MM.1S (cell line): Measurements from ENCODE around the gene IL17C.

Experiments used
- DNase-seq: peaks from one replicate; pipeline ENCODE4 v3.0.0-alpha.2; 2015
- H2AFZ ChIP-seq: fragments of 300-600 bp; sonication (generic); 2 replicates; pipeline ENCODE4 v1.6.0; 2016; ENCODE audit warnings: antibody characterized with exemption, low read length
- H3F3A ChIP-seq: fragments of 300-600 bp; sonication (generic); 2 replicates; pipeline ENCODE4 v1.6.1; 2016; ENCODE audit warnings: mild to moderate bottlenecking, antibody characterized with exemption, low read length, moderate library complexity, mixed read lengths; ENCODE audit not compliant: insufficient read depth
- H3K27ac ChIP-seq: fragments of 300-600 bp; sonication (generic); 2 replicates; pipeline ENCODE4 v1.5.1; 2016; ENCODE audit warnings: mild to moderate bottlenecking, low read length
- H3K27me3 ChIP-seq: fragments of 300-600 bp; sonication (generic); replicated peaks from 2 replicates; pipeline ENCODE4 v1.6.0; 2016; ENCODE audit warnings: low read length; ENCODE audit not compliant: insufficient read depth
- H3K36me3 ChIP-seq: fragments of 300-600 bp; sonication (generic); replicated peaks from 2 replicates; pipeline ENCODE4 v1.6.1; 2016; ENCODE audit warnings: mild to moderate bottlenecking, low read length, mixed read lengths; ENCODE audit not compliant: insufficient read depth
- H3K4me1 ChIP-seq: fragments of 300-600 bp; sonication (generic); 2 replicates; pipeline ENCODE4 v1.6.1; 2016; ENCODE audit warnings: low read length, mixed read lengths
- H3K4me2 ChIP-seq: fragments of 300-600 bp; sonication (generic); 2 replicates; pipeline ENCODE4 v1.6.0; 2016; ENCODE audit warnings: low read depth, low read length
- H3K4me3 ChIP-seq: fragments of 300-600 bp; sonication (generic); 2 replicates; pipeline ENCODE4 v1.5.1; 2016; ENCODE audit warnings: low read length, mixed read lengths
- H3K79me2 ChIP-seq: fragments of 300-600 bp; sonication (generic); 2 replicates; pipeline ENCODE4 v1.6.1; 2016; ENCODE audit warnings: mixed run types, low read length, mixed read lengths
- H3K9ac ChIP-seq: fragments of 300-600 bp; sonication (generic); 2 replicates; pipeline ENCODE4 v1.6.1; 2016; ENCODE audit warnings: low read length, mixed read lengths
- H3K9me2 ChIP-seq: fragments of 300-600 bp; sonication (generic); replicated peaks from 2 replicates; pipeline ENCODE4 v1.6.1; 2016; ENCODE audit warnings: mild to moderate bottlenecking, low read length, mixed read lengths; ENCODE audit not compliant: insufficient read depth
- H3K9me3 ChIP-seq: fragments of 300-600 bp; sonication (generic); replicated peaks from 2 replicates; pipeline ENCODE4 v1.6.1; 2016; ENCODE audit warnings: mild to moderate bottlenecking, low read length, mixed read lengths; ENCODE audit not compliant: insufficient read depth
- H4K20me1 ChIP-seq: fragments of 300-600 bp; sonication (generic); 2 replicates; pipeline ENCODE4 v1.6.1; 2016; ENCODE audit warnings: mild to moderate bottlenecking, low read length, moderate library complexity, mixed read lengths; ENCODE audit not compliant: insufficient read depth
- EZH2 ChIP-seq: fragments of 300-600 bp; sonication (generic); optimal IDR thresholded peaks from 2 replicates; pipeline ENCODE3; 2017; ENCODE audit warnings: low read depth, mild to moderate bottlenecking, antibody characterized with exemption, low read length, mixed read lengths
- EZH2phosphoT487 ChIP-seq: fragments of 300-600 bp; sonication (generic); IDR thresholded peaks from 2 replicates; pipeline ENCODE4 v1.6.1; 2018; ENCODE audit warnings: antibody characterized with exemption, low read length
- TF ChIP-seq, protein P1 (sequence below): fragments of 300-600 bp; sonication (generic); IDR thresholded peaks from 2 replicates; pipeline ENCODE4 v1.5.1; 2016; ENCODE audit warnings: antibody characterized with exemption, low read length, mixed read lengths

IL17C gene

GRCh38 chr16:88624977-88625576, 13.3 kb upstream of the IL17C start:
- Histone ChIP-seq H3K27ac (no peak overlapping the region), H3K79me2 (no peaks in the 10 kb centered on the region), H3K27me3 (no peaks in the 10 kb centered on the region), H3F3A (no peaks in the 10 kb centered on the region), H3K4me2 (no peak overlapping the region), H3K4me3 (no peak overlapping the region), H3K9ac (no peak overlapping the region), H3K9me2 (no peaks in the 10 kb centered on the region), H3K9me3 (no peaks in the 10 kb centered on the region), H4K20me1 (no peaks in the 10 kb centered on the region), H3K36me3 (no peaks in the 10 kb centered on the region), H3K4me1 (no peaks in the 10 kb centered on the region), H2AFZ (no peak overlapping the region)
- no peak for DNase-seq
- TF ChIP-seq EZH2phosphoT487, result no peak
- TF ChIP-seq EZH2, result no peak
- TF ChIP-seq, protein P1, sequence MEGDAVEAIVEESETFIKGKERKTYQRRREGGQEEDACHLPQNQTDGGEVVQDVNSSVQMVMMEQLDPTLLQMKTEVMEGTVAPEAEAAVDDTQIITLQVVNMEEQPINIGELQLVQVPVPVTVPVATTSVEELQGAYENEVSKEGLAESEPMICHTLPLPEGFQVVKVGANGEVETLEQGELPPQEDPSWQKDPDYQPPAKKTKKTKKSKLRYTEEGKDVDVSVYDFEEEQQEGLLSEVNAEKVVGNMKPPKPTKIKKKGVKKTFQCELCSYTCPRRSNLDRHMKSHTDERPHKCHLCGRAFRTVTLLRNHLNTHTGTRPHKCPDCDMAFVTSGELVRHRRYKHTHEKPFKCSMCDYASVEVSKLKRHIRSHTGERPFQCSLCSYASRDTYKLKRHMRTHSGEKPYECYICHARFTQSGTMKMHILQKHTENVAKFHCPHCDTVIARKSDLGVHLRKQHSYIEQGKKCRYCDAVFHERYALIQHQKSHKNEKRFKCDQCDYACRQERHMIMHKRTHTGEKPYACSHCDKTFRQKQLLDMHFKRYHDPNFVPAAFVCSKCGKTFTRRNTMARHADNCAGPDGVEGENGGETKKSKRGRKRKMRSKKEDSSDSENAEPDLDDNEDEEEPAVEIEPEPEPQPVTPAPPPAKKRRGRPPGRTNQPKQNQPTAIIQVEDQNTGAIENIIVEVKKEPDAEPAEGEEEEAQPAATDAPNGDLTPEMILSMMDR, result no peak

DNA sequence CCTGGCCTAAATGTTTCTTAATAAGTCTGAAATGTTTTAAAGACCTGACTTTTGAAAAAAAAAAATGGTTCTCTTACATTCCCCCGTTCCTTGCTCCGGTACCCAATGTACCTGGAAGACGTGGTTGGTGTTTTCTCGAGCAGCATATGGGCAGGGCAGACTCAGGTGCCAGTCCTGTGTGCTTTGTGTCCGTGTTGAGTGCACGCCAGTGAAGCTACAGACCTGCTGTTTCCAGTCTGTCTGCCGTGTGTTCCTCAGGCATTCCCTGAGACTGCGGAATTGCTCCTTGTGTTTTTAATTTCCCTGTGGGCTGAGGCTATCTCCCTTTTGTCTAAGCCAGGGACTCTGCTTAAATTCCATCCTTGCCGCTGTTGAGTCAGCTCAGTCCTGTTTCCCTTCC, 11.7 kb upstream of the IL17C start:
- Histone ChIP-seq H3K36me3 (no peaks in the 10 kb centered on the region), H3K4me1 (no peaks in the 10 kb centered on the region), H3K9ac (no peak overlapping the region), H2AFZ (no peak overlapping the region), H3K4me3 (no peak overlapping the region), H3K9me3 (no peaks in the 10 kb centered on the region), H3F3A (no peaks in the 10 kb centered on the region), H3K79me2 (no peaks in the 10 kb centered on the region), H3K27me3 (no peaks in the 10 kb centered on the region), H3K4me2 (no peak overlapping the region), H3K27ac (no peak overlapping the region), H3K9me2 (no peaks in the 10 kb centered on the region), H4K20me1 (no peaks in the 10 kb centered on the region)
- no peak for DNase-seq
- TF ChIP-seq, protein P1, result no peak
- TF ChIP-seq EZH2phosphoT487 (no peak), EZH2 (no peak)

DNA sequence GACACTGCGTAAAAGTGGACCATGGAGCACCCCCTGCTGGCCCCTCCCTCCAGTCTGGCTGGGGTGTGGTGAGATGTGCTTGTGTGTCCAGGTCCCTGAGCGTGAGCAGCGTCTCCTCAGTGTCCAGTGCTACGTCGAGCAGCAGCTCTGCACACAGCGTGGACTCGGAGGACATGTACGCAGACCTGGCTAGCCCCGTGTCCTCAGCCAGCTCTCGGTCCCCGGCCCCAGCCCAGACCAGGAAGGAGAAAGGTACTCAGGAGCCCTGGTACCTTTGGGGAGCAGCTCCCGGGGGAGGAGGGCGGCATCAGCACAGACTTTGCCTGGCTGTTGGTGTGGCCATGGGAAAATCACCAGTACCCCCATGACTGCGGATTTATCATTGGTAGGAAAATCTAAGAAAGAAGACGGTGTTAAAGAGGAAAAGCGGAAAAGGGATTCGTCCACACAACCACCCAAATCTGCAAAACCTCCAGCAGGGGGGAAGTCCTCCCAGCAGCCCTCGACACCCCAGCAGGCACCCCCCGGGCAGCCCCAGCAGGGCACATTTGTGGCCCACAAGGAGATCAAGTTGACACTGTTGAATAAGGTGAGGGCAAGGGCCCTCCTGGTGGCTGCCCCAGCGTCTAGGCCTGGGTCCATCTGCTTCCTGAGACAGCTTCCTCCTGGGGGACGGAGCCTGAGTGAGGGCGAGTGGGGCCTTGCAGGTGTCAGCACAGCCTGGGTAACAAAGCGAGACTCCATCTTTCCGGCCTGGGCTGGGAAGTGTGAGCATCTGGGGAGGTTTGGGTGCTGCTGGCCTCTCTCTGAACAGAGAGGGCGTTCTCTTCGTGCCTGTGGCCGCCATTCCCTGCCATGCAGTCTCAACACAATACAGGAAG, 10.6 kb upstream of the IL17C start:
- Histone ChIP-seq H3K36me3 (no peaks in the 10 kb centered on the region), H3K9ac (no peak overlapping the region), H3K9me2 (no peaks in the 10 kb centered on the region), H3K27me3 (no peaks in the 10 kb centered on the region), H3K4me1 (no peaks in the 10 kb centered on the region), H3K9me3 (no peaks in the 10 kb centered on the region), H4K20me1 (no peaks in the 10 kb centered on the region), H2AFZ (no peak overlapping the region), H3K4me3 (no peak overlapping the region), H3F3A (no peaks in the 10 kb centered on the region), H3K27ac (no peak overlapping the region), H3K79me2 (no peaks in the 10 kb centered on the region), H3K4me2 (no peak overlapping the region)
- DNase-seq, result no peak
- TF ChIP-seq EZH2phosphoT487 (no peak), EZH2 (no peak)
- TF ChIP-seq, protein P1, result no peak
